K562 (cell line): ENCODE measurements around the gene RAPGEF5. TPM values are rescaled to one million over a fixed set of nuclear protein-coding genes. Genes with fewer than 3 reads are reported as not detected.
A peak's percentile ranks its signal among the peaks of the same experiment; 100 is the strongest.

Experiments
- ASH1L ChIP-seq: fragments of 450-650 bp; IDR thresholded peaks from 2 replicates; pipeline ENCODE4 v1.6.1; 2018; ENCODE audit warnings: borderline replicate concordance, mild to moderate bottlenecking, low read depth; ENCODE audit not compliant: partially characterized antibody
- BRF1 ChIP-seq: IDR thresholded peaks from 3 replicates; pipeline ENCODE4 v1.6.1; 2011; ENCODE audit warnings: borderline replicate concordance, mild to moderate bottlenecking; ENCODE audit not compliant: insufficient read length; ENCODE audit errors: extremely low read depth
- FOXM1 ChIP-seq, 2 experiments: fragments of 450-650 bp in 1 of 2; sonication (generic) in 1 of 2; formaldehyde crosslinking in 1 of 2; IDR thresholded peaks; 2 replicates each; pipeline versions ENCODE4 v1.6.1 to v1.9.0; 2017 to 2022; ENCODE audit warnings: low read depth in 2 of 2, mild to moderate bottlenecking in 2 of 2, missing genetic modification reagents in 1 of 2, moderate library complexity in 1 of 2
- HIVEP1 ChIP-seq: fragments of 250-450 bp; sonication (Bioruptor Pico); IDR thresholded peaks from 2 replicates; pipeline ENCODE4 v1.4.0; 2020; ENCODE audit warnings: mild to moderate bottlenecking
- L3MBTL2 ChIP-seq: fragments of 450-650 bp; IDR thresholded peaks from 2 replicates; pipeline ENCODE4 v1.6.1; 2016; ENCODE audit warnings: mild to moderate bottlenecking, moderate library complexity
- MCM2 ChIP-seq: fragments of 450-650 bp; IDR thresholded peaks from 2 replicates; pipeline ENCODE4 v1.6.1; 2017; ENCODE audit warnings: low read depth, mild to moderate bottlenecking
- SMAD2 ChIP-seq: fragments of 150-350 bp; IDR thresholded peaks from 2 replicates; pipeline ENCODE4 v1.6.1; 2014; ENCODE audit warnings: low read depth, mild to moderate bottlenecking, low read length
- SMARCC2 ChIP-seq: fragments of 450-650 bp; IDR thresholded peaks from 2 replicates; pipeline ENCODE4 v1.6.1; 2017; ENCODE audit warnings: antibody characterized with exemption, moderate library complexity, mild to moderate bottlenecking, low read depth
- ZBTB17 ChIP-seq: fragments of 450-650 bp; formaldehyde crosslinking; IDR thresholded peaks from 2 replicates; pipeline ENCODE4 v1.4.0; 2020; ENCODE audit warnings: mild to moderate bottlenecking
- ZNF717 ChIP-seq: fragments of 250-450 bp; sonication (Bioruptor Pico); IDR thresholded peaks from 2 replicates; pipeline ENCODE4 v1.5.0; 2021
- polyA plus RNA-seq, 8 experiments: library from polyadenylated mRNA; depleted of rRNA in 4 of 8; stranded (reverse) in 5 of 8; unstranded in 3 of 8; fragments of >200 nt; fragmentation: Nextera tagmentation in 2 of 8; fragmentation: Illumina TruSeq in 1 of 8; extraction: Ambion mirVana in 2 of 8; extraction: Trizol in 1 of 8; gene quantifications; 2 replicates each; pipeline versions ENCODE4 v1.2.1 to v1.2.3, GENCODE V29; 2011 to 2014; ENCODE audit warnings: inconsistent platforms in 1 of 8, missing spikeins in 1 of 8
- total RNA-seq, 7 experiments: library from RNA; depleted of rRNA in 6 of 7; stranded (reverse); fragments of >200 nt in 6 of 7; fragmentation: Illumina TruSeq in 2 of 7; extraction: Trizol in 2 of 7; gene quantifications; 2 replicates each; pipeline versions ENCODE4 v1.2.1 to v1.2.3, GENCODE V29; 2011 to 2021; ENCODE audit warnings: low replicate concordance in 1 of 7
- TF ChIP-seq, protein P1 (sequence below): fragments of 450-650 bp; IDR thresholded peaks from 2 replicates; pipeline ENCODE4 v1.6.1; 2018; ENCODE audit not compliant: partially characterized antibody
- TF ChIP-seq, protein P2 (sequence below), 3 experiments: IDR thresholded peaks in 2 of 3; conservative IDR thresholded peaks in 1 of 3; 2 replicates each; pipeline ENCODE4 v1.5.1; 2011 to 2012; ENCODE audit warnings: low read length in 3 of 3, mild to moderate bottlenecking in 3 of 3, control low read depth in 2 of 3, improper control_type of control experiment in 1 of 3, inconsistent platforms in 1 of 3, low read depth in 1 of 3, mixed read lengths in 1 of 3, moderate library complexity in 1 of 3; ENCODE audit not compliant: insufficient read depth in 2 of 3
- TF ChIP-seq, protein P3 (sequence below): fragments of 450-650 bp; formaldehyde crosslinking; IDR thresholded peaks from 2 replicates; pipeline ENCODE4 v1.4.0; 2020; ENCODE audit warnings: mild to moderate bottlenecking
- TF ChIP-seq, protein P4 (sequence below): fragments of 250-450 bp; sonication (Bioruptor Pico); IDR thresholded peaks from 2 replicates; pipeline ENCODE4 v1.8.0; 2021; ENCODE audit warnings: moderate library complexity, mild to moderate bottlenecking, inconsistent platforms
- TF ChIP-seq, protein P5 (sequence below): IDR thresholded peaks from 2 replicates; pipeline ENCODE4 v1.6.1; 2011; ENCODE audit warnings: borderline replicate concordance, low read depth, mild to moderate bottlenecking, moderate library complexity, low read length; ENCODE audit not compliant: insufficient read depth, poor library complexity, severe bottlenecking

RAPGEF5 gene
- total and polyA plus RNA-seq, 9 of the 15 experiments (the other 6 are each of a cell fraction or from before 2014, with no cell fraction given): 0.39 to 2.0 (median 1.1) TPM

DNA sequence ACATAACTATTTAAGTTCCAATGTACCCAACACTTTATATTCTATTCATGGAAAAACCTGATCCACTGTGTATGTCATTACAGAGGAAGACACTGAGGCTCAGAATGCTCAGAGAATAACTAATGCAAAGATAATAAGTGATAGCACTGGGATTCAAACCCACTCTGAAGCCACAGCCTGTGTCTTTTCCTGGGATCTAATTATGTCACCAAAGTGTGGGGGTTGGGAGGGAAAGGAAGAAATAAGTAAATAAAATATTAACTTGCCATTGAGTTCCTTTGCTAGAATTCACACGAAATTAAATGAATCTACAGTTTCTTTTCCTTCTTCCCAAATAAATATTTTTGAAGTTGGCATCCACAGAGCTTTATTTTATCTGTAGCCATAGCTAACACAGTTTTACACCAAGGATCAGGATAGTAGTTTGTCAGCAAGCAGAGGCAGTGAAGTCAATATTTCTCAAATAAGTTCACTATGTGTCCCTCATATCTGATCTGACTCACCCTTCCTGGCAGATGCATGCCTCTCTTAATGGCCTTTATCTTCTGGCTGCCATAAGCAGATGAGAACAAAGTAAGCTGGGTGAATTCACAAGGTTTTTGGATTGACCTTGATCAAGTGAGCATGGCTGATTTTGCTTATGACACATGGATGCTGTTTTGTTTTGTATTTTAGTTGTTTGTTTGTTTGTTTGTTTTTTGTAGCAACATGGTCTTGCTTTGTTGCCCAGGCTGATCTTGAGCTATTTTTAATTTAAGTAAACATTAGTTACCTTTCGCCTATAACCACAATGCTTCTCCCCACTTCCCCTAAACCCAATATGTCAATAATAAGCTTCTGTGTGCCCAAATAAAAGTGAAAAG, 6.3 kb downstream of the RAPGEF5 start (continued):
- TF ChIP-seq, protein P1, sequence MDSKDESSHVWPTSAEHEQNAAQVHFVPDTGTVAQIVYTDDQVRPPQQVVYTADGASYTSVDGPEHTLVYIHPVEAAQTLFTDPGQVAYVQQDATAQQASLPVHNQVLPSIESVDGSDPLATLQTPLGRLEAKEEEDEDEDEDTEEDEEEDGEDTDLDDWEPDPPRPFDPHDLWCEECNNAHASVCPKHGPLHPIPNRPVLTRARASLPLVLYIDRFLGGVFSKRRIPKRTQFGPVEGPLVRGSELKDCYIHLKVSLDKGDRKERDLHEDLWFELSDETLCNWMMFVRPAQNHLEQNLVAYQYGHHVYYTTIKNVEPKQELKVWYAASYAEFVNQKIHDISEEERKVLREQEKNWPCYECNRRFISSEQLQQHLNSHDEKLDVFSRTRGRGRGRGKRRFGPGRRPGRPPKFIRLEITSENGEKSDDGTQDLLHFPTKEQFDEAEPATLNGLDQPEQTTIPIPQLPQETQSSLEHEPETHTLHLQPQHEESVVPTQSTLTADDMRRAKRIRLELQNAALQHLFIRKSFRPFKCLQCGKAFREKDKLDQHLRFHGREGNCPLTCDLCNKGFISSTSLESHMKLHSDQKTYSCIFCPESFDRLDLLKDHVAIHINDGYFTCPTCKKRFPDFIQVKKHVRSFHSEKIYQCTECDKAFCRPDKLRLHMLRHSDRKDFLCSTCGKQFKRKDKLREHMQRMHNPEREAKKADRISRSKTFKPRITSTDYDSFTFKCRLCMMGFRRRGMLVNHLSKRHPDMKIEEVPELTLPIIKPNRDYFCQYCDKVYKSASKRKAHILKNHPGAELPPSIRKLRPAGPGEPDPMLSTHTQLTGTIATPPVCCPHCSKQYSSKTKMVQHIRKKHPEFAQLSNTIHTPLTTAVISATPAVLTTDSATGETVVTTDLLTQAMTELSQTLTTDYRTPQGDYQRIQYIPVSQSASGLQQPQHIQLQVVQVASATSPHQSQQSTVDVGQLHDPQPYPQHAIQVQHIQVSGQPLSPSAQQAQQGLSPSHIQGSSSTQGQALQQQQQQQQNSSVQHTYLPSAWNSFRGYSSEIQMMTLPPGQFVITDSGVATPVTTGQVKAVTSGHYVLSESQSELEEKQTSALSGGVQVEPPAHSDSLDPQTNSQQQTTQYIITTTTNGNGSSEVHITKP: peak; percentile 50
- TF ChIP-seq L3MBTL2: peak; percentile 50; the same call in 1 of the 2 replicates
- no peak for TF ChIP-seq HIVEP1 (CRISPR knock-in tag)
- TF ChIP-seq, protein P2, sequence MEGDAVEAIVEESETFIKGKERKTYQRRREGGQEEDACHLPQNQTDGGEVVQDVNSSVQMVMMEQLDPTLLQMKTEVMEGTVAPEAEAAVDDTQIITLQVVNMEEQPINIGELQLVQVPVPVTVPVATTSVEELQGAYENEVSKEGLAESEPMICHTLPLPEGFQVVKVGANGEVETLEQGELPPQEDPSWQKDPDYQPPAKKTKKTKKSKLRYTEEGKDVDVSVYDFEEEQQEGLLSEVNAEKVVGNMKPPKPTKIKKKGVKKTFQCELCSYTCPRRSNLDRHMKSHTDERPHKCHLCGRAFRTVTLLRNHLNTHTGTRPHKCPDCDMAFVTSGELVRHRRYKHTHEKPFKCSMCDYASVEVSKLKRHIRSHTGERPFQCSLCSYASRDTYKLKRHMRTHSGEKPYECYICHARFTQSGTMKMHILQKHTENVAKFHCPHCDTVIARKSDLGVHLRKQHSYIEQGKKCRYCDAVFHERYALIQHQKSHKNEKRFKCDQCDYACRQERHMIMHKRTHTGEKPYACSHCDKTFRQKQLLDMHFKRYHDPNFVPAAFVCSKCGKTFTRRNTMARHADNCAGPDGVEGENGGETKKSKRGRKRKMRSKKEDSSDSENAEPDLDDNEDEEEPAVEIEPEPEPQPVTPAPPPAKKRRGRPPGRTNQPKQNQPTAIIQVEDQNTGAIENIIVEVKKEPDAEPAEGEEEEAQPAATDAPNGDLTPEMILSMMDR (IDR thresholded peaks at IDR 0.05 in 2 of 3, conservative IDR thresholded peaks at IDR 0.05 in 1 of 3; ENCODE audit: insufficient read depth in 2 of 3, low read depth in 1 of 3, low read length in 3 of 3): no peak
- no peak for TF ChIP-seq ZNF717
- TF ChIP-seq ASH1L: peak; percentile 6
- TF ChIP-seq FOXM1 (IDR thresholded peaks at IDR 0.05; ENCODE audit: low read depth): peak; percentile 79
- no peak for TF ChIP-seq FOXM1 (CRISPR knock-in tag; IDR thresholded peaks at IDR 0.05; ENCODE audit: low read depth)
- no peak for TF ChIP-seq MCM2
- no peak for TF ChIP-seq SMAD2
- TF ChIP-seq, protein P3, sequence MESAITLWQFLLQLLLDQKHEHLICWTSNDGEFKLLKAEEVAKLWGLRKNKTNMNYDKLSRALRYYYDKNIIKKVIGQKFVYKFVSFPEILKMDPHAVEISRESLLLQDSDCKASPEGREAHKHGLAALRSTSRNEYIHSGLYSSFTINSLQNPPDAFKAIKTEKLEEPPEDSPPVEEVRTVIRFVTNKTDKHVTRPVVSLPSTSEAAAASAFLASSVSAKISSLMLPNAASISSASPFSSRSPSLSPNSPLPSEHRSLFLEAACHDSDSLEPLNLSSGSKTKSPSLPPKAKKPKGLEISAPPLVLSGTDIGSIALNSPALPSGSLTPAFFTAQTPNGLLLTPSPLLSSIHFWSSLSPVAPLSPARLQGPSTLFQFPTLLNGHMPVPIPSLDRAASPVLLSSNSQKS: no peak
- TF ChIP-seq SMARCC2: peak; percentile 100
- TF ChIP-seq, protein P4, sequence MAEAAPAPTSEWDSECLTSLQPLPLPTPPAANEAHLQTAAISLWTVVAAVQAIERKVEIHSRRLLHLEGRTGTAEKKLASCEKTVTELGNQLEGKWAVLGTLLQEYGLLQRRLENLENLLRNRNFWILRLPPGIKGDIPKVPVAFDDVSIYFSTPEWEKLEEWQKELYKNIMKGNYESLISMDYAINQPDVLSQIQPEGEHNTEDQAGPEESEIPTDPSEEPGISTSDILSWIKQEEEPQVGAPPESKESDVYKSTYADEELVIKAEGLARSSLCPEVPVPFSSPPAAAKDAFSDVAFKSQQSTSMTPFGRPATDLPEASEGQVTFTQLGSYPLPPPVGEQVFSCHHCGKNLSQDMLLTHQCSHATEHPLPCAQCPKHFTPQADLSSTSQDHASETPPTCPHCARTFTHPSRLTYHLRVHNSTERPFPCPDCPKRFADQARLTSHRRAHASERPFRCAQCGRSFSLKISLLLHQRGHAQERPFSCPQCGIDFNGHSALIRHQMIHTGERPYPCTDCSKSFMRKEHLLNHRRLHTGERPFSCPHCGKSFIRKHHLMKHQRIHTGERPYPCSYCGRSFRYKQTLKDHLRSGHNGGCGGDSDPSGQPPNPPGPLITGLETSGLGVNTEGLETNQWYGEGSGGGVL (CRISPR knock-in tag): no peak
- TF ChIP-seq, protein P5, sequence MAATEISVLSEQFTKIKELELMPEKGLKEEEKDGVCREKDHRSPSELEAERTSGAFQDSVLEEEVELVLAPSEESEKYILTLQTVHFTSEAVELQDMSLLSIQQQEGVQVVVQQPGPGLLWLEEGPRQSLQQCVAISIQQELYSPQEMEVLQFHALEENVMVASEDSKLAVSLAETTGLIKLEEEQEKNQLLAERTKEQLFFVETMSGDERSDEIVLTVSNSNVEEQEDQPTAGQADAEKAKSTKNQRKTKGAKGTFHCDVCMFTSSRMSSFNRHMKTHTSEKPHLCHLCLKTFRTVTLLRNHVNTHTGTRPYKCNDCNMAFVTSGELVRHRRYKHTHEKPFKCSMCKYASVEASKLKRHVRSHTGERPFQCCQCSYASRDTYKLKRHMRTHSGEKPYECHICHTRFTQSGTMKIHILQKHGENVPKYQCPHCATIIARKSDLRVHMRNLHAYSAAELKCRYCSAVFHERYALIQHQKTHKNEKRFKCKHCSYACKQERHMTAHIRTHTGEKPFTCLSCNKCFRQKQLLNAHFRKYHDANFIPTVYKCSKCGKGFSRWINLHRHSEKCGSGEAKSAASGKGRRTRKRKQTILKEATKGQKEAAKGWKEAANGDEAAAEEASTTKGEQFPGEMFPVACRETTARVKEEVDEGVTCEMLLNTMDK: no peak
- 0 out of 2 replicates have a peak, but pooled peaks have one; percentile 18 for TF ChIP-seq ZBTB17 (CRISPR knock-in tag)
- TF ChIP-seq BRF1: no peak
